ENCODE results near the gene EXOC3L2.
"Not testable (repeated sequence)": the region's sequence is repeated elsewhere in the genome, so short reads cannot be mapped to it uniquely, and the experiment has no call there.

The EXOC3L2 gene

GRCh38 chr19:45245334-45245787 is at the start of gene EXOC3L2:
EXOC3L2 (minus strand) TSS chr19:45245407; CDS start chr19:45239045, 6,362 bp downstream.
- no peak for DNase-seq

GRCh38 chr19:45294291-45295029 is 49.3 kb upstream of the EXOC3L2 start:
- no peak for DNase-seq

- DNase-seq = no peak
These were observed 48.5 kb upstream of the EXOC3L2 start for GRCh38 chr19:45293682-45294081.

- no peak for DNase-seq
These were observed 46.6 kb upstream of the EXOC3L2 start for GRCh38 chr19:45291834-45292233.

GRCh38 chr19:45290381-45290931 is 45.2 kb upstream of the EXOC3L2 start:
- DNase-seq = no peak

GRCh38 chr19:45283443-45284033 is 38.3 kb upstream of the EXOC3L2 start:
- DNase-seq = no peak

- DNase-seq = peak; percentile 81 to 88
These were observed 35.3 kb upstream of the EXOC3L2 start for GRCh38 chr19:45280471-45280961.

- DNase-seq = no peak
These were observed 34.5 kb upstream of the EXOC3L2 start for GRCh38 chr19:45279587-45280192.

GRCh38 chr19:45278087-45278486 is 32.9 kb upstream of the EXOC3L2 start:
- no peak for DNase-seq

- DNase-seq = no peak
These were observed 31.1 kb upstream of the EXOC3L2 start for GRCh38 chr19:45276284-45276687.

- no peak for DNase-seq
These were observed 30.3 kb upstream of the EXOC3L2 start for GRCh38 chr19:45275370-45275971.

GRCh38 chr19:45273521-45273855 is 28.3 kb upstream of the EXOC3L2 start:
- DNase-seq = no peak

GRCh38 chr19:45271735-45272108 is 26.5 kb upstream of the EXOC3L2 start:
- no peak for DNase-seq

GRCh38 chr19:45271098-45271734 is 26.0 kb upstream of the EXOC3L2 start:
- DNase-seq = no peak

- DNase-seq = not testable (repeated sequence)
These were observed 24.7 kb upstream of the EXOC3L2 start for GRCh38 chr19:45269939-45270338.

- DNase-seq = no peak
These were observed 22.1 kb upstream of the EXOC3L2 start for GRCh38 chr19:45267296-45267695.

GRCh38 chr19:45265375-45265774 is 20.2 kb upstream of the EXOC3L2 start:
- no peak for DNase-seq

GRCh38 chr19:45264781-45265317 is 19.6 kb upstream of the EXOC3L2 start:
- DNase-seq = no peak

GRCh38 chr19:45263013-45263412 is 17.8 kb upstream of the EXOC3L2 start:
- DNase-seq = no peak

- no peak for DNase-seq
These were observed 17.4 kb upstream of the EXOC3L2 start for GRCh38 chr19:45262570-45262969.

- DNase-seq = no peak
These were observed 13.7 kb upstream of the EXOC3L2 start for GRCh38 chr19:45258862-45259261.

- no peak for DNase-seq
These were observed 11.6 kb upstream of the EXOC3L2 start for GRCh38 chr19:45256836-45257235.
